Body of pancreas (tissue), 4 donors: ENCODE data around the gene CD151.

Experiments used
- POLR2A ChIP-seq, 3 donors: fragments of 450-650 bp; IDR thresholded peaks; one replicate each; pipeline ENCODE4 v1.6.1; 2016; ENCODE audit warnings: antibody characterized with exemption in 3 of 3, mild to moderate bottlenecking in 2 of 3
- TF ChIP-seq, protein P1 (sequence below), 7 experiments: fragments of 450-650 bp in 4 of 7; fragments of 200-600 bp in 3 of 7; sonication (generic) in 3 of 7; IDR thresholded peaks; one replicate each; pipeline ENCODE4 v1.5.1; 2016 to 2019; ENCODE audit warnings: antibody characterized with exemption in 7 of 7

DNA sequence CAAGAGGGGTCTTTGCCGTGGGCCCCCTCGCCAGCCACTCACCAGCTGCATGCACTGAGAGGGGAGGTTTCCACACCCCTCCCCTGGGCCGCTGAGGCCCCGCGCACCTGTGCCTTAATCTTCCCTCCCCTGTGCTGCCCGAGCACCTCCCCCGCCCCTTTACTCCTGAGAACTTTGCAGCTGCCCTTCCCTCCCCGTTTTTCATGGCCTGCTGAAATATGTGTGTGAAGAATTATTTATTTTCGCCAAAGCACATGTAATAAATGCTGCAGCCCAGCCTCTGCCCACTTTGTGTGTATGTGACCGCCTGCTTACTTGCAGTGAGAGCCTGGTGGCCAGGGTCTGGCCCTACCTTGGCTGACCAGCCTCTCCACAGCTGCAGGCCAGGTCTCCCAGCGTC, 7.8 kb upstream of the CD151 start:
- TF ChIP-seq, protein P1, sequence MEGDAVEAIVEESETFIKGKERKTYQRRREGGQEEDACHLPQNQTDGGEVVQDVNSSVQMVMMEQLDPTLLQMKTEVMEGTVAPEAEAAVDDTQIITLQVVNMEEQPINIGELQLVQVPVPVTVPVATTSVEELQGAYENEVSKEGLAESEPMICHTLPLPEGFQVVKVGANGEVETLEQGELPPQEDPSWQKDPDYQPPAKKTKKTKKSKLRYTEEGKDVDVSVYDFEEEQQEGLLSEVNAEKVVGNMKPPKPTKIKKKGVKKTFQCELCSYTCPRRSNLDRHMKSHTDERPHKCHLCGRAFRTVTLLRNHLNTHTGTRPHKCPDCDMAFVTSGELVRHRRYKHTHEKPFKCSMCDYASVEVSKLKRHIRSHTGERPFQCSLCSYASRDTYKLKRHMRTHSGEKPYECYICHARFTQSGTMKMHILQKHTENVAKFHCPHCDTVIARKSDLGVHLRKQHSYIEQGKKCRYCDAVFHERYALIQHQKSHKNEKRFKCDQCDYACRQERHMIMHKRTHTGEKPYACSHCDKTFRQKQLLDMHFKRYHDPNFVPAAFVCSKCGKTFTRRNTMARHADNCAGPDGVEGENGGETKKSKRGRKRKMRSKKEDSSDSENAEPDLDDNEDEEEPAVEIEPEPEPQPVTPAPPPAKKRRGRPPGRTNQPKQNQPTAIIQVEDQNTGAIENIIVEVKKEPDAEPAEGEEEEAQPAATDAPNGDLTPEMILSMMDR (IDR thresholded peaks at IDR 0.05), result no peak
- TF ChIP-seq POLR2A (IDR thresholded peaks at IDR 0.05), result no peak
